NCI-H446 (cell line): ENCODE results near the gene SLC5A9.
A peak's percentile ranks its signal among the peaks of the same experiment; 100 is the strongest.
"Not testable (repeated sequence)": the region's sequence is repeated elsewhere in the genome, so short reads cannot be mapped to it uniquely, and the experiment has no call there.

ENCODE experiments used
- DNase-seq, 2 experiments: peaks; one replicate each; lab custom pipeline; 2025; lab: John Stamatoyannopoulos, UW

Gene SLC5A9

GRCh38 chr1:48222501-48223242, at the start of gene SLC5A9:
SLC5A9 (plus strand) TSS chr1:48222716; CDS start chr1:48222737, 21 bp downstream.
- DNase-seq: no peak

- no peak for DNase-seq
Measured at GRCh38 chr1:48175116-48175515, 47.4 kb upstream of the SLC5A9 start.

- no peak for DNase-seq
Measured at GRCh38 chr1:48177257-48177656, 45.3 kb upstream of the SLC5A9 start.

GRCh38 chr1:48181669-48182367, 40.7 kb upstream of the SLC5A9 start:
- no peak for DNase-seq

GRCh38 chr1:48182439-48182838, 40.1 kb upstream of the SLC5A9 start:
- DNase-seq: no peak

- no peak for DNase-seq
Measured at GRCh38 chr1:48186306-48186839, 36.1 kb upstream of the SLC5A9 start.

- no peak for DNase-seq
Measured at GRCh38 chr1:48187969-48188563, 34.5 kb upstream of the SLC5A9 start.

GRCh38 chr1:48190881-48191280, 31.6 kb upstream of the SLC5A9 start:
- DNase-seq: no peak

GRCh38 chr1:48194801-48195200, 27.7 kb upstream of the SLC5A9 start:
- DNase-seq: no peak

GRCh38 chr1:48196237-48196636, 26.3 kb upstream of the SLC5A9 start:
- no peak for DNase-seq

- no peak for DNase-seq
Measured at GRCh38 chr1:48198970-48199369, 23.5 kb upstream of the SLC5A9 start.

- DNase-seq: no peak
Measured at GRCh38 chr1:48200166-48200900, 22.2 kb upstream of the SLC5A9 start.

- DNase-seq: peak; percentile 19 to 61
Measured at GRCh38 chr1:48202030-48202752, 20.3 kb upstream of the SLC5A9 start.

- no peak for DNase-seq
Measured at GRCh38 chr1:48203287-48203900, 19.1 kb upstream of the SLC5A9 start.

- no peak for DNase-seq
Measured at GRCh38 chr1:48205522-48205921, 17.0 kb upstream of the SLC5A9 start.

- DNase-seq: no peak
Measured at GRCh38 chr1:48206371-48206770, 16.1 kb upstream of the SLC5A9 start.

GRCh38 chr1:48207131-48207530, 15.4 kb upstream of the SLC5A9 start:
- no peak for DNase-seq

GRCh38 chr1:48207536-48208075, 14.9 kb upstream of the SLC5A9 start:
- DNase-seq: no peak

GRCh38 chr1:48208251-48208650, 14.3 kb upstream of the SLC5A9 start:
- DNase-seq: no peak

GRCh38 chr1:48208652-48209051, 13.9 kb upstream of the SLC5A9 start:
- no peak for DNase-seq

- not testable (repeated sequence) for DNase-seq
Measured at GRCh38 chr1:48213462-48213861, 9.1 kb upstream of the SLC5A9 start.
